Rectal smooth muscle tissue (tissue), 1 donor: ENCODE measurements around the gene KCNT1.

Experiments
- H3K27ac ChIP-seq: one replicate; pipeline ENCODE4 v1.7.0; 2013; ENCODE audit warnings: low read depth, low read length, inconsistent platforms
- H3K27me3 ChIP-seq: one replicate; pipeline ENCODE4 v1.7.0; 2013; ENCODE audit warnings: low read length; ENCODE audit not compliant: control insufficient read depth, insufficient read depth
- H3K36me3 ChIP-seq: one replicate; pipeline ENCODE4 v1.7.0; 2013; ENCODE audit warnings: low read length; ENCODE audit not compliant: control insufficient read depth, insufficient read depth
- H3K4me1 ChIP-seq: one replicate; pipeline ENCODE4 v1.7.0; 2013; ENCODE audit warnings: low read length; ENCODE audit not compliant: control insufficient read depth, insufficient read depth
- H3K4me3 ChIP-seq: one replicate; pipeline ENCODE4 v1.7.0; 2013; ENCODE audit warnings: low read length
- H3K9ac ChIP-seq: one replicate; pipeline ENCODE4 v1.7.0; 2013; ENCODE audit warnings: low read length

The KCNT1 gene

DNA sequence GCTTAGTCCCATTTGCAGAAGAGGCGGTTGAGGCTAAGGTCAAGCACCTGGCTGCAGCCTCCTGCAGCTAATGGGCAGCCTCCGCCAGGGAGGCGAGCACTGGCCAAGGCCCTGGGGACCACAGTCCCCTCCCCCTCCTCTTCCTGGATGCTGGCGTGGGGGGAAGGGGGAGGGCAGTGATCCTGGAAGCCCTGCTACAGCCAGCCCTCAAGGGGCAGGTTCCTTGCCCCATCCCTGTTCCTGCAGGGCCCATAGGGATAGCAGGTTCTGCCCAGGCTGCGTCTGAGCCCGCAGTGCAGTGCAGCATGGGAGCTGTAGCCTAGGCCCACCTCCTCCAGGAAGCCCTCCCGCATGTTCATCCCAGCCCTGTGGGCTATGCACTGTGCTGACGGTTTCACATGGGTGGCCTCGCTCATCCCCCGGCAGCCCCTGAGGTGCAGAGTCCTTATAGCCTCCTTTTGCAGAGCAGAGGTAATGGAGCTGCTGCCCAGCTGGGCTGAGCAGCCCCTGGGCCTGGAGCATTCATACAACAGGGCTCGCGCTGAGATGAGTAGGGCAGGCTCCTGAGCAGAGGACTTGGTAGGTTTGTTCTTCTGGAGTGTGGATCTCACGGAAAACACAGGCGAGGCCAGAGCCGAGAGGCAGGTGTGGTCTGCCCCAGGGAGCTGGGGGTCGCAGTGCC is 36.0 kb downstream of the KCNT1 start:
- no peak overlapping the region for H3K9ac ChIP-seq
- H3K27ac ChIP-seq: no peak overlapping the region
- H3K4me1 ChIP-seq: no peaks in the 10 kb centered on the region
- no peaks in the 10 kb centered on the region for H3K36me3 ChIP-seq
- peaks cover 9% of the 10 kb centered on the region for H3K27me3 ChIP-seq
- no peak overlapping the region for H3K4me3 ChIP-seq

- Histone ChIP-seq H3K4me3 (no peak overlapping the region), H3K27ac (no peak overlapping the region), H3K4me1 (no peaks in the 10 kb centered on the region), H3K27me3 (peaks cover 9% of the 10 kb centered on the region), H3K36me3 (no peaks in the 10 kb centered on the region), H3K9ac (no peak overlapping the region)
Observed at GRCh38 chr9:135739271-135740220, 37.6 kb downstream of the KCNT1 start.

GRCh38 chr9:135741276-135742219 is 39.6 kb downstream of the KCNT1 start:
- H3K27me3 ChIP-seq: peaks cover 9% of the 10 kb centered on the region
- H3K9ac ChIP-seq: no peak overlapping the region
- H3K36me3 ChIP-seq: no peaks in the 10 kb centered on the region
- H3K4me1 ChIP-seq: no peaks in the 10 kb centered on the region
- no peak overlapping the region for H3K27ac ChIP-seq
- no peak overlapping the region for H3K4me3 ChIP-seq

- Histone ChIP-seq H3K27ac (no peak overlapping the region), H3K4me3 (no peak overlapping the region), H3K36me3 (no peaks in the 10 kb centered on the region), H3K9ac (no peak overlapping the region), H3K4me1 (no peaks in the 10 kb centered on the region), H3K27me3 (peaks cover 6% of the 10 kb centered on the region)
Observed at GRCh38 chr9:135743021-135743420, 41.0 kb downstream of the KCNT1 start.

- Histone ChIP-seq H3K27me3 (peaks cover 4% of the 10 kb centered on the region), H3K4me3 (no peak overlapping the region), H3K9ac (no peak overlapping the region), H3K36me3 (no peaks in the 10 kb centered on the region), H3K4me1 (no peaks in the 10 kb centered on the region), H3K27ac (no peak overlapping the region)
Observed at GRCh38 chr9:135743546-135744332, 41.8 kb downstream of the KCNT1 start.

DNA sequence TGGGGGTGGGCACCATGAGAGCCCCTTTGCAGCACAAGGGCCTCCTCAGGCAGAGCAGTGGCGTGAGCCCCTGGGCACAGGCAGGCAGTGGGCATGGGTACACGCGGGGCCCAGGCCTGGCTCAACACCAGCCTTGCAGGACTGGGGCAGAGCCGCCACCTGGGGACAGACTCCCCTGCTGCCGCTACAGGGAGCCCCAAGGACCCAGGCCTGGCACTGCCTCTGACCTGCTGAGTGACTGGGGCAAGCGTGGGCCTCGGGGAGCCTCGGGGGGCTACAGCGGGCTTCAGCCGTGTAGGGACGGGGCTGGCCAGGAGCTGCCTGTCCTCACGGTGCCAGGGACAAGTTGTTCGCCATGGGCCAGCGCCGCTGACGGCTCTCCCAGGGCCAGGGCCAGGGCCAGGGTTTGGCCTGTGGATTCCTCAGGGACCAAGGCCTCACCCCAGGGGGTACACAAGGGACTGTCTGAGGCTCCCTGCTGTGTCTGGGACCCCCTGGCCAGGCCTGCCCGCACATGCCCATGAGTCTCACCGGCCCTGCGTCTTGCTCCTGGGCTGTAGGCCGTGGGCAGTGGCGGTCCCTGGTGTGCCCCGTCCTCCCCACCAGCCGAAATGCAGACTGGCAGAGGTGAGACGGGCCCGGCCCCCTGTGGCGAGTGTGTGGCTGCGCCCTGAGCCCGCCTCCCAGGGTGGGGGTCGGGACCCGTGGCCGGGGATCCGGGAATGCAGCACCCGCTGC is 42.5 kb downstream of the KCNT1 start:
- H3K9ac ChIP-seq: no peak overlapping the region
- H3K27me3 ChIP-seq: peaks cover 2% of the 10 kb centered on the region
- no peak overlapping the region for H3K27ac ChIP-seq

DNA sequence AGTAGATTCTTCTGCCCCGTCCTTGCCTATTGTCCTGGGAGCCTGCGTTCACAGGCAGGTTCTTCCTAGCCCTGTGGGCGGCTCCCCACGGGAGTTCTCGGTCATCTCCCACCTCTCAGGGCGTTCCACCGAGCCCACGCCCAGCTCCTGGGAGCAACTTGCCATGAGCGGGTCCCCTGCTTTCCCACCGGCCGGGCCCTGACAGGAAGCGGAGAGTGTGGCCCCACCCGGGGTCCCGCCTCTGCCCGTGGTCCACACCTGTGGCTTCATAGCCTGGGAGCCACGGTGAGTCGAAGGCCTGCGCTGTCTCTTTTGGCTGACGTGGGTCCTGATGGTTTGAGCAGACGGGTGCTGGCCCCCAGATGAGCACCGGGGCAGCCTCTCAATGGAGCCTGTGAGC is 43.2 kb downstream of the KCNT1 start:
- Histone ChIP-seq H3K9ac (no peak overlapping the region), H3K4me1 (no peaks in the 10 kb centered on the region), H3K27me3 (no peaks in the 10 kb centered on the region), H3K27ac (no peak overlapping the region), H3K4me3 (no peak overlapping the region), H3K36me3 (no peaks in the 10 kb centered on the region)

More for the DNA sequence above, 42.5 kb downstream of the KCNT1 start:
- no peak overlapping the region for H3K4me3 ChIP-seq
- no peaks in the 10 kb centered on the region for H3K4me1 ChIP-seq
- H3K36me3 ChIP-seq: no peaks in the 10 kb centered on the region

- Histone ChIP-seq H3K27me3 (peaks cover 2% of the 10 kb centered on the region), H3K4me1 (no peaks in the 10 kb centered on the region), H3K36me3 (no peaks in the 10 kb centered on the region), H3K4me3 (no peak overlapping the region), H3K27ac (no peak overlapping the region), H3K9ac (no peak overlapping the region)
Observed at GRCh38 chr9:135745686-135746324, 43.8 kb downstream of the KCNT1 start.

DNA sequence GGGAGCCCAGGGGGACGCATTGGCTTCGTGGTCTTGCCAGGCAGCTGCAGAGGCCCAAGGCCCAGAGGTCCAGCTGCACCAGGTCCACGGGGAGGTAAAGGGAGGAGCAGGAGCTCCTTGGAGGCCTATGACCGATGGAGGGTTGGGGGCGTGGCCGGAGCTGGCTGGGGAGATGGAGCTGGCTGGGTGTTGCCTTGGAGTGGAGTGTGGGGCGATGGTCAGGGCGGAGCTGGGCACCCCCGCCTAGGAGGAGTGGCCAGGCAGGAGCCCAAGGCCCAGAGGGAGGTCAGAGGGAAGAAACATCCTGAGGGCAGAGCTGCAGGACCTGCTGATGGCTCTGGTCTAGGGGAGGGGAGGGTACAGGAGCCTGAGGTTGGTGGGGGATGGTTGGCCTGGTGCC is 44.6 kb downstream of the KCNT1 start:
- Histone ChIP-seq H3K27me3 (peaks cover 2% of the 10 kb centered on the region), H3K4me1 (no peaks in the 10 kb centered on the region), H3K9ac (no peak overlapping the region), H3K4me3 (no peak overlapping the region), H3K36me3 (no peaks in the 10 kb centered on the region), H3K27ac (no peak overlapping the region)

- Histone ChIP-seq H3K27ac (no peak overlapping the region), H3K36me3 (no peaks in the 10 kb centered on the region), H3K27me3 (peaks cover 2% of the 10 kb centered on the region)
Observed at GRCh38 chr9:135747311-135747710, 45.3 kb downstream of the KCNT1 start.

DNA sequence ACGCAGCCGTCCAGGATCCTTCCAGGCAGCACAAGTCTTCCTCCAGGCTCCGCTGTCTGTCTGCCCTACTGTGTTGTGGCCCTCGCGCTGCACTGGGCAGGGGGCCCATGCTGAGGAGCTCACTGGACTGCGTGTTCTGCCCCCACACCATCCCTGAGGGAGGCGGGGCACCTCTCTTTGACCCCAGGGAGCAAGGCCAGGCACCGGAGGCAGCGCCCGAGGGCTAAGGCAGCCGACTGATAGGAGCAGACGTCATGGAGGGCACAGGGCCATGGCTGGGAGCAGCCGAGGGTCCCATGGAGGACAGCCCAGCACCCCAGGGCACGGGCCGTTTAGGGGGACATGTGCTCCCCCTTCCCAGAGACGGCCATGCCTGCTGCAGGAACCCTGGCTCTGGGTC is 46.7 kb downstream of the KCNT1 start:
- H3K4me1 ChIP-seq: no peaks in the 10 kb centered on the region
- H3K9ac ChIP-seq: no peak overlapping the region
- no peak overlapping the region for H3K27ac ChIP-seq

More at GRCh38 chr9:135747311-135747710, 45.3 kb downstream of the KCNT1 start:
- no peak overlapping the region for H3K9ac ChIP-seq
- H3K4me3 ChIP-seq: no peak overlapping the region
- H3K4me1 ChIP-seq: no peaks in the 10 kb centered on the region

More for the DNA sequence above, 46.7 kb downstream of the KCNT1 start:
- Histone ChIP-seq H3K36me3 (no peaks in the 10 kb centered on the region), H3K27me3 (peaks cover 2% of the 10 kb centered on the region), H3K4me3 (no peak overlapping the region)
